Spinal cord (tissue), 10 donors: ENCODE results near the gene SSTR4. TPM values are rescaled to one million over a fixed set of nuclear protein-coding genes. Genes with fewer than 3 reads are reported as not detected.
A peak's percentile ranks its signal among the peaks of the same experiment; 100 is the strongest.

Experiments used
- DNase-seq, 6 donors: peaks; one replicate each; pipeline versions ENCODE4 v3.0.0 to v3.0.0-alpha.2; 2013 to 2015; ENCODE audit warnings: low spot score in 6 of 6, low read depth in 4 of 6
- H3K27ac ChIP-seq: one replicate; pipeline ENCODE4 v1.5.1; 2013; ENCODE audit warnings: low read depth, low read length, control low read depth
- H3K27me3 ChIP-seq: one replicate; pipeline ENCODE4 v1.6.1; 2013; ENCODE audit warnings: low read length; ENCODE audit not compliant: control insufficient read depth, insufficient read depth
- H3K36me3 ChIP-seq: one replicate; pipeline ENCODE4 v1.6.1; 2013; ENCODE audit warnings: low read length; ENCODE audit not compliant: control insufficient read depth, insufficient read depth
- H3K4me1 ChIP-seq: one replicate; pipeline ENCODE4 v1.6.1; 2013; ENCODE audit warnings: low read length; ENCODE audit not compliant: control insufficient read depth, insufficient read depth
- H3K4me3 ChIP-seq: one replicate; pipeline ENCODE4 v1.5.1; 2013; ENCODE audit warnings: low read depth, low read length, control low read depth
- H3K9me3 ChIP-seq: one replicate; pipeline ENCODE4 v1.6.1; 2013; ENCODE audit warnings: low read length; ENCODE audit not compliant: control insufficient read depth, insufficient read depth
- WGBS: methylation state at CpG from one replicate; pipeline ENCODE4 v1.1.5; 2013; ENCODE audit warnings: missing lambda C conversion rate; ENCODE audit not compliant: insufficient coverage; 5-methylcytosine and 5-hydroxymethylcytosine counted together
- polyA plus RNA-seq, 2 donors: library from polyadenylated mRNA; unstranded; fragments of 120-200 nt; gene quantifications; one replicate each; pipeline ENCODE4 v1.2.1, GENCODE V29; 2013; ENCODE audit not compliant: insufficient read length in 2 of 2
- total RNA-seq, 2 donors: library from RNA; depleted of rRNA in 1 of 2; stranded (reverse); fragments of 120-200 nt in 1 of 2; fragments of >200 nt in 1 of 2; gene quantifications; one replicate each; pipeline versions ENCODE4 v1.2.3 to v1.2.4, GENCODE V29; 2013 to 2014
- donor health status: healthy.

SSTR4 gene
- total and polyA plus RNA-seq, 4 donors, result 0.33 to 0.89 (median 0.74) TPM

- DNase-seq, result peak in 1 of 6 donors; percentile 64
- Histone ChIP-seq H3K4me3 (no peak overlapping the region), H3K27me3 (peaks cover 2% of the 10 kb centered on the region), H3K9me3 (peaks cover 1% of the 10 kb centered on the region), H3K4me1 (no peaks in the 10 kb centered on the region), H3K27ac (no peak overlapping the region), H3K36me3 (no peaks in the 10 kb centered on the region)
- no CpG with 5 or more reads among the region's 2 CpGs for WGBS
These were observed 34.0 kb downstream of the SSTR4 start for GRCh38 chr20:23069108-23069507.

GRCh38 chr20:23071398-23071797, 36.3 kb downstream of the SSTR4 start:
- Histone ChIP-seq H3K4me3 (no peak overlapping the region), H3K36me3 (no peaks in the 10 kb centered on the region), H3K9me3 (peaks cover 1% of the 10 kb centered on the region), H3K27me3 (peaks cover 2% of the 10 kb centered on the region), H3K27ac (no peak overlapping the region), H3K4me1 (no peaks in the 10 kb centered on the region)
- 83% methylated on average over 1 of the region's 3 CpGs for WGBS
- no peak for DNase-seq

GRCh38 chr20:23071996-23072395, 36.9 kb downstream of the SSTR4 start:
- H3K9me3 ChIP-seq, result peaks cover 1% of the 10 kb centered on the region
- H3K27ac ChIP-seq, result no peak overlapping the region
- H3K27me3 ChIP-seq, result peaks cover 2% of the 10 kb centered on the region
- no CpG with 5 or more reads among the region's 4 CpGs for WGBS
- peaks cover 2% of the 10 kb centered on the region for H3K4me1 ChIP-seq
- H3K36me3 ChIP-seq, result no peaks in the 10 kb centered on the region
- H3K4me3 ChIP-seq, result no peak overlapping the region
- DNase-seq, result peak in 1 of 6 donors; percentile 9

DNA sequence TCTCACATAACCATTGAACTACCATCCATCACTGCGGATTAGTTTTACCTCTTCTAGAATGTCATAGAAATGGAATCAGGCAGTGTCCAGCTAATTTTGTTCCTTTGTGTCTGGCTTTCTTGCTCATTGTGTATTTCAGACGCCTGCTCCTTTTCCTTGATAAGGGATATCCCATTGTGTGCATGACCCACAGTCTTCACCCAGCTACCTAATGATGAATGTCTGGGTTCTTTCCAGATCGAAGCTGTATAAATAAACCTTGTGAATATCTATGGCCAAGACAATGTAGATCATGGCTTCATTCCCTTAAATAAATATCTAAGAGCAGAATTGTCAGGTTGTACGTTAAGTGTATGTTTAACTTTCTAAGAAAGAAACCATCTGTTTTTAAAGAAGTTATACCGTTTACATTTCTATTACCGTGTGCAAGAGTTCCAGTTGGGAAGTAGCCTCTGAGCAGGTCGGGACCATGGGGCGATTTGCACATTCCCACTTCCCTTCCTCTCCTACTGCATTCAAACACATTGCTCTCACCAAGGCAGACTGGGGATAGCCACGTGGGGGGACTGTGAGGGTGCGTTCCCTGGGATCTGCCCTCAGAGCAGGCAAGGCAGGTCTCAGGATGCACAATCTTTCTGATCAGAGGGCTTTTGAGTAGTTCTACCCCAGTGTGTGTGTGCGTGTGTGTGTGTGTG, 37.9 kb downstream of the SSTR4 start:
- Histone ChIP-seq H3K9me3 (peaks cover 1% of the 10 kb centered on the region), H3K27me3 (peaks cover 2% of the 10 kb centered on the region), H3K36me3 (no peaks in the 10 kb centered on the region), H3K4me1 (peaks cover 2% of the 10 kb centered on the region), H3K27ac (no peak overlapping the region), H3K4me3 (no peak overlapping the region)
- 78% methylated on average over 6 of the region's 11 CpGs for WGBS
- peak in 1 of 6 donors; percentile 14 for DNase-seq

DNA sequence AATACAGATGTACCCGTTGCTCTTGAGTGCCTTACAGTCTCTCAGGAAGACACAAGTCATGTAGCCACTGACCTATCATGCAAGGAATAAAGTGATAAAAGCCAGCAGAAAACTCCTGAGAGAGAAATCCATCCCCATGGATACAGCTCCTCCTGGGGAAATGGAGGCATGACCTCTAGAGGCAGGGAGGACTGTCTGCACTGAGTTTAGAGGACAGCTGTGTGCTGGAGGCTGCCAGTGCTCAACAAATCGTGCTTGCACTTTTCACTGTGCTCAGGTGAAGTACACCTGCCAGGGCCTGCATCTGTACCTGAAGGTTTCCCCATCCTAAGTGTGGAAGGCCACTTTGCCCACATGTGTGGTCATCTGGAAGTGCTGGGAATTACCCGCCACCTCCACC, 38.9 kb downstream of the SSTR4 start:
- H3K9me3 ChIP-seq, result peaks cover under 1% of the 10 kb centered on the region
- peaks cover 2% of the 10 kb centered on the region for H3K27me3 ChIP-seq
- H3K27ac ChIP-seq, result no peak overlapping the region
- H3K4me1 ChIP-seq, result peaks cover 5% of the 10 kb centered on the region
- no peak for DNase-seq
- no peak overlapping the region for H3K4me3 ChIP-seq
- 85% methylated on average over 3 of the region's 3 CpGs for WGBS
- no peaks in the 10 kb centered on the region for H3K36me3 ChIP-seq

GRCh38 chr20:23077277-23077676, 42.2 kb downstream of the SSTR4 start:
- no peaks in the 10 kb centered on the region for H3K36me3 ChIP-seq
- DNase-seq, result no peak
- 94% methylated on average over 4 of the region's 4 CpGs for WGBS
- peaks cover 6% of the 10 kb centered on the region for H3K4me1 ChIP-seq
- no peak overlapping the region for H3K4me3 ChIP-seq
- peaks cover 2% of the 10 kb centered on the region for H3K27me3 ChIP-seq
- no peaks in the 10 kb centered on the region for H3K9me3 ChIP-seq
- H3K27ac ChIP-seq, result no peak overlapping the region

GRCh38 chr20:23078351-23079015, 43.4 kb downstream of the SSTR4 start:
- H3K36me3 ChIP-seq, result no peaks in the 10 kb centered on the region
- H3K9me3 ChIP-seq, result no peaks in the 10 kb centered on the region
- H3K27ac ChIP-seq, result no peak overlapping the region
- H3K27me3 ChIP-seq, result no peaks in the 10 kb centered on the region
- no peak overlapping the region for H3K4me3 ChIP-seq
- WGBS, result 56% methylated on average over 3 of the region's 5 CpGs
- DNase-seq, result peak in 2 of 6 donors; percentile 53 to 79
- H3K4me1 ChIP-seq, result peaks cover 6% of the 10 kb centered on the region

- H3K27me3 ChIP-seq, result no peaks in the 10 kb centered on the region
- no peak overlapping the region for H3K27ac ChIP-seq
- H3K4me3 ChIP-seq, result no peak overlapping the region
- DNase-seq, result no peak
- 34% methylated on average over 4 of the region's 6 CpGs for WGBS
- no peaks in the 10 kb centered on the region for H3K9me3 ChIP-seq
- no peaks in the 10 kb centered on the region for H3K36me3 ChIP-seq
- H3K4me1 ChIP-seq, result peaks cover 6% of the 10 kb centered on the region
These were observed 43.9 kb downstream of the SSTR4 start for GRCh38 chr20:23079016-23079351.

DNA sequence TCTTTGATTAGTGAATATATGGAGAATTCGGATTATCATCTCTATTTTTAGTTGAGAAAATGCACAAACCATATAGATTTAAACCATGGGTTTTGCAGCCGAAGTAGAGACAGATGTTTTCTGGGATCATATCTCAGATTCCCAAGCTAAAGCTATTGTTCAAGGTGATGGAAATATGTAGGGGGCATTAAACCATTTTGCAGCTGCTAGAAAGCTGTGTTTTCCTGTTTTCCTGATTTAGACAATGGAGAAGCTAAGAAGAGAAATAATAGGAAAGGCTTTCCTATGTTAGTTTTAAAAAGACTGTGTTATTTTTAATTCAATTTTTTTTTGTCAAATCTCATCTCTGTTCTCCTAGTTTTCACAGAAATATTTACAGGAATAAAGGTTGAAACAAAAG, 44.8 kb downstream of the SSTR4 start:
- DNase-seq, result no peak
- no CpG with 5 or more reads among the region's 2 CpGs for WGBS
- Histone ChIP-seq H3K4me3 (no peak overlapping the region), H3K36me3 (no peaks in the 10 kb centered on the region), H3K27ac (no peak overlapping the region), H3K27me3 (no peaks in the 10 kb centered on the region), H3K9me3 (no peaks in the 10 kb centered on the region), H3K4me1 (peaks cover 9% of the 10 kb centered on the region)

DNA sequence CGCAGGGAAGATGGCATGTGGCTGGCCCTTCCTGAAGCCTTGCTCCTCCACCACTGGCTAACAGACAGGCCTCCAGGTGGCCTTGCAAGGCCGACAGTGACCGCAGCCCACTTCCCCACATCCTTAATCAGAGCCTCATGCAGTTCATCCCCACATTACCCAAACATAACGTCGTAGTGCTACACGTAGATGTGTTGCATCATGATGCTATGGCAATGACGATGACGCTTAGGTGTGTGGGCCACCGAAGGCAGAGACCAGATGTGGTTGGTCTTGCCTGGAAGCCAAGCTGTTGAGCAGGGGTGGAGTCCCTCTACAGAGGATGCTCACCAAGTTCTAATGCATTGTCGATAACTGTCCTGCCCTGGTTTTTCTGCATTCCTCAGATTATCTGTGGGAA, 45.4 kb downstream of the SSTR4 start:
- H3K4me1 ChIP-seq, result peaks cover 15% of the 10 kb centered on the region
- H3K36me3 ChIP-seq, result no peaks in the 10 kb centered on the region
- DNase-seq, result no peak
- H3K4me3 ChIP-seq, result no peak overlapping the region
- WGBS, result 94% methylated on average over 8 of the region's 10 CpGs
- no peaks in the 10 kb centered on the region for H3K9me3 ChIP-seq
- no peak overlapping the region for H3K27ac ChIP-seq
- H3K27me3 ChIP-seq, result no peaks in the 10 kb centered on the region
